Activated T-cell treated with anti-CD3 and anti-CD28 coated beads for 48 hours (primary cell): ENCODE measurements around the gene PSMB11.

ENCODE experiments used
- DNase-seq: peaks from one replicate; pipeline ENCODE4 v3.0.0-alpha.2; 2020; ENCODE audit warnings: low read depth

Gene PSMB11

GRCh38 chr14:23058654-23059504 is 16.9 kb downstream of the PSMB11 start:
- DNase-seq = no peak

- no peak for DNase-seq
These were observed 18.7 kb downstream of the PSMB11 start for GRCh38 chr14:23060536-23061260.

GRCh38 chr14:23062002-23062401 is 20.0 kb downstream of the PSMB11 start:
- no peak for DNase-seq

- no peak for DNase-seq
These were observed 21.6 kb downstream of the PSMB11 start for GRCh38 chr14:23063601-23064000.

GRCh38 chr14:23066368-23066767 is 24.4 kb downstream of the PSMB11 start:
- DNase-seq = no peak

GRCh38 chr14:23066855-23067744 is 25.1 kb downstream of the PSMB11 start:
- no peak for DNase-seq

- DNase-seq = no peak
These were observed 26.1 kb downstream of the PSMB11 start for GRCh38 chr14:23067847-23068788.

- DNase-seq = peak; percentile 45
These were observed 26.9 kb downstream of the PSMB11 start for GRCh38 chr14:23068789-23069412.

- no peak for DNase-seq
These were observed 27.4 kb downstream of the PSMB11 start for GRCh38 chr14:23069413-23069806.

GRCh38 chr14:23070262-23071129 is 28.5 kb downstream of the PSMB11 start:
- DNase-seq = no peak

GRCh38 chr14:23071244-23071920 is 29.4 kb downstream of the PSMB11 start:
- peak; percentile 68 for DNase-seq

GRCh38 chr14:23071921-23072539 is 30.0 kb downstream of the PSMB11 start:
- no peak for DNase-seq

GRCh38 chr14:23074906-23075305 is 32.9 kb downstream of the PSMB11 start:
- DNase-seq = no peak

- DNase-seq = no peak
These were observed 34.9 kb downstream of the PSMB11 start for GRCh38 chr14:23076785-23077408.

- DNase-seq = no peak
These were observed 36.0 kb downstream of the PSMB11 start for GRCh38 chr14:23077962-23078361.

- DNase-seq = no peak
These were observed 36.7 kb downstream of the PSMB11 start for GRCh38 chr14:23078692-23079116.

- DNase-seq = no peak
These were observed 37.7 kb downstream of the PSMB11 start for GRCh38 chr14:23079716-23080115.

GRCh38 chr14:23080474-23080873 is 38.5 kb downstream of the PSMB11 start:
- DNase-seq = no peak
